Measurements from ENCODE around the gene LRP6.

- TF ChIP-seq RAD21 (IDR thresholded peaks at IDR 0.05 in 1 of 2, conservative IDR thresholded peaks at IDR 0.05 in 1 of 2; ENCODE audit: low read depth in 2 of 2, low read length in 2 of 2) (no peak), EZH2 (IDR thresholded peaks at IDR 0.05; ENCODE audit: low read depth, low read length, severe bottlenecking) (no peak), CTCF (IDR thresholded peaks at IDR 0.05; ENCODE audit: control extremely low read depth in 1 of 3, insufficient read depth in 1 of 3, low read depth in 1 of 3, low read length in 3 of 3) (no peak), BRCA1 (IDR thresholded peaks at IDR 0.05; ENCODE audit: low read depth, low read length) (no peak), USF2 (IDR thresholded peaks at IDR 0.05; ENCODE audit: low read length) (no peak), JUND (IDR thresholded peaks at IDR 0.05; ENCODE audit: low read length) (no peak), YY1 (IDR thresholded peaks at IDR 0.05; ENCODE audit: low read depth, low read length) (no peak), CHD1 (IDR thresholded peaks at IDR 0.05; ENCODE audit: low read depth, low read length) (no peak), ATF3 (IDR thresholded peaks at IDR 0.05; ENCODE audit: insufficient read depth, low read depth, low read length) (no peak), TAF1 (IDR thresholded peaks at IDR 0.05; ENCODE audit: low read depth, low read length) (no peak), POLR2A (IDR thresholded peaks at IDR 0.05; ENCODE audit: control extremely low read depth in 1 of 2, low read depth in 2 of 2, low read length in 2 of 2) (no peak), RFX5 (IDR thresholded peaks at IDR 0.05; ENCODE audit: borderline replicate concordance, low read depth, low read length) (no peak), POLR2AphosphoS5 (IDR thresholded peaks at IDR 0.05; ENCODE audit: low read depth, low read length) (no peak), SIN3A (conservative IDR thresholded peaks at IDR 0.05 in 1 of 2, IDR thresholded peaks at IDR 0.05 in 1 of 2; ENCODE audit: low read depth in 1 of 2, low read length in 2 of 2) (no peak)
Measured at GRCh38 chr12:12099102-12099501, 167.7 kb downstream of the LRP6 start.

Measured in H1 (cell line).